ENCODE data around the gene KCTD14.
"Not testable (repeated sequence)": the region's sequence is repeated elsewhere in the genome, so short reads cannot be mapped to it uniquely, and the experiment has no call there.

KCTD14 gene

DNA sequence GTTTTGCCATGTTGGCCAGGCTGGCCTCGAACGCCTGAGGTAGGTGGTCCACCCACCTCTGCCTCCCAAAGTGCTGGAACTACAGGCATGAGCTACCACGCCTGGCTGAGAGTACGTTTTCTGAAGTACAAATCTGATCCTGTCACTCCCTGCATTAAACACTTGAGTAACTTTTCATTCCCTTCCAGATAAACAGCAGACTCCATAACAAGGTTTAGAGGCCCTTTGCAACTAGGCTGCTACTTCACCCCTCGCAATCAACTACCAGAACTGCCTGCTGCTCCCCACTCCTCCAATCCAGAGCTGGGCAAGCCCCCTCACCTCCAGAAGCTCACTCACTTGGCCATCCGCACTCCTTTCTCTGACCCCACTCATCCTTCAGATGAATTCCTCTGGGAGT, 1.5 kb downstream of the KCTD14 start:
- DNase-seq (ENCODE audit: low read depth): no peak

DNA sequence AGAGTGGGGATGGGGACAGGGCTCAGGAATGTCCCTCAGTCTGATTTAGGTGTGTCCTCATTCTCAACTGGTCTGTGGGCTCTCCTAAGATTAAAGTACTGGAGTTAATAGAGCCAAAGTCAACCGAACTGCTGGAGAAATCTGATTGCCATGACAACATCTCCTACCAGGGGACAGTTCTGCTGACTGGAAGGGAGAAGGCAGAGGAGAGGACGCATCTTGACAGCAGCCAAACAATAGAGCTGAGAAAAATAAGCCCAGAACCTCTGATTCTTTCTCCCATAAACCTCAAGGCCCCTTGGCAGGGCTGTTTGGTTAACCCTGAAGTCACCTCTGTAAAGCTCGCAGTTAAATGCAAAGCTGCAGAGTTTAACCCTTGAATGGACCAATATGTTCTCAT, 2.8 kb downstream of the KCTD14 start:
- no peak for DNase-seq (ENCODE audit: low read depth)

DNA sequence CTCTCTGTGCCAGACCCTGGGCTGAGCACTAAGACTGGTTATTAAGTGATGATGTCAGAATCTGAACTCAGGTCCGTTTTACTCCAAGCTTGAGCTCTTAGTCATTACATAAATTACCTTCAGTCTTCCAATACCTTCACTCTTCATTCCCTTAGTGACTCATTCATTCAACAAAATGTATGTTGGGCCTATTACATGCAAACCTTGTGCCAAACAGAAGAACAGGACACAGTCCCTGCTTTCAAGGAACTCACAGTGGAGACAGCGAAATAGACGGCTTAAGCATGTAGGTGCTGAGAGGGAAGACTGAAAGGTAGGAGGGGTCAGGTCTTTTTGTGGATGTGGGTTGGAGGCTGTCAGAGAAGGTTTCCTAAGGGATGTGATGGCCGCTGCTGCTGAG, 3.3 kb downstream of the KCTD14 start:
- no peak for DNase-seq (ENCODE audit: low read depth)

DNA sequence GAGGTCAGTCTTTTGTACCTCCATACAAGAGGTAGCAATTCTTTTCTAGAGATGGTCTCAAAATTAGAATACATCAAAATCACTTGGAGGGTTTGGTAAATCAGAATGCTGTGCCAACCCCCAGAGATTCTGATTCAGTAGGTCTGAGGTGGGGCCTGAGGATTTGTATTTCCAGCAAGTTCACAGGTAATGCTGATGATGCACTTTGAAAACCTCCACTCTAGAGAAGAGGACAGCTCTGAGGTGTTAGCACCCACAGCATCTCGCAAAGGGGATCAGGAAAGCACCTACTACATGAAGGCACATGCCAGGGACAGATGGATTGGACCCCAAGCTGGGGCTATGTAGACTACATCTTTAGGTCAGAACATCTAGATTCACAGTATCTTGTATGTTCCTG, 7.2 kb downstream of the KCTD14 start:
- no peak for DNase-seq (ENCODE audit: low read depth)

DNA sequence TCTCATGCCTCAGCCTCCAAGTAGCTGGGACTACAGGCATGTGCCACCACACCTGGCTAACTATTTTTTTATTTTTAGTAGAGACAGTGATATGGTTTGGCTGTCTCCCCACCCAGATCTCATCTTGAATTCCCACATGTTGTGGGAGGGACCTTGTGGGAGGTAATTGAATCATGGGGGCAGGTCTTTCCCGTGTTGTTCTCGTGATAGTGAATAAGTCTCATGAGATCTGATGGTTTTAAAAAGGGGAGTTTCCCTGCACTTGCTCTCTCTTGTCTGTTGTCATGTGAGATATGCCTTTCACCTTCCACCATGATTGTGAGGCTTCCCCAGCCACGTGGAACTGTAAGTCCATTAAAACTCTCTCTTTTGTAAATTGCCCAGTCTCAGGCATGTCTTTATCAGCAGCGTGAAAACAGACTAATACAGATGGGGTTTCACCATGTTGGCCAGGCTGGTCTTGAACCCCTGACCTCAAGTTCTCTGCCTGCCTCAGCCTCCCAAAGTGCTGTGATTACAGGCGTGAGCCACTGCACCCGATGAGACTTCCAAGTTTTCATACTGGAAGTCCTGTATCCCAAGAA, 8.0 kb downstream of the KCTD14 start:
- not testable (repeated sequence) for DNase-seq (ENCODE audit: low read depth)

DNA sequence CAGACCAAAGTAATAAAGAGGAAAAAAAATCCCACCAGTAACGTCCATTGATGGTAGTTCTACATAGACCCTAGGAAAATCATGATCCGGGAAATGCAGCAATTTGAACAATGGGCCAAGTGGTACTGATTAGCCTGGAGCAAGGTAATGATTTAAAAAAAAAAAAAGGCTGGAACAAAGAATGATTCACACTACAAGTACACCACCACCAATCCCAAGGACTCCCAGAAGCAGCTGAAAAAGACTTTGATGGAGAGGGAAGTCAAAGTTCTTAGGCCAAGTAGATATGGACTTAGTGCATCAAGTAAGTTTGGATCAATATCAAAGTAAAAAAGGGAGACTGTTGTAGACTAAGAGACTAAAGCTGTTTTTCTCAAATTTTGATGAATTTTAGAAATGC, 11.8 kb downstream of the KCTD14 start:
- no peak for DNase-seq (ENCODE audit: low read depth)

DNA sequence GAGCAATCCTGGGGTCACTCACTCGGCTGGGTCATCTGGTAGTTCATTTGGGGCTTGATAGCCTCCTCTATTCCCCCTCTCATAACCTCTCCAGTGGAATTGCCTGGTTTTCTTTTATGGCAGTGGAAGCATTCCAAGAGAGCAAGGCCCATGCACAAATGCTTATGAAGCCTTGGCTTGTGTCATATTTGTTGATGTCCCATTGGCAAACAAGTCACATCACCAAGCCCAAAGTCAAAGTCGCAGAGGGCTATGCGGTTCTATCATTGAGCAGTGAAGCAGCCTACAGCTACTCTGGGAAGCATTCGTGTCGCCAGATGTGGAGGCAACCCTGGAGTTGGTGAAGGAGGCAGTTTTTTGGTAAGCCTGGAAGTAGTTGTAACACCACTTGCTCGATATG, 12.3 kb downstream of the KCTD14 start:
- DNase-seq (ENCODE audit: low read depth): no peak

DNA sequence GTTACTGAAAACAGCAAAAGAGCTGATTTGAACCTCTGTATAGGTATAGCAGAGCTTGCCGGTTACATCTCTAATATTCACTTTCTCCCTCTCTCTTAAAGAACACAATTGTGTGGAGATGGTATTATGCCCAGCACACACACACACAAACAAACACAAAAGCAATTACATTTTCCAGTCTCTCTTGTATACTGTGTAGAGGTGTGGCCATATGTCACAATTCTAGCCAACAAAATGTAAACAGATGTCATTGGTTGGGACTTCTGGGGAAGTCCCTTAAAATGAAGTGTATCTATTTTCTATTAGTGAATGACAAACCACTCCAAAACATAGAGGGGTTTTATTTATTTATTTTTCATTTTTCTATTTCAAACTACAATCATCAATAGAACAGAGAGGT, 12.8 kb downstream of the KCTD14 start:
- no peak for DNase-seq (ENCODE audit: low read depth)

DNA sequence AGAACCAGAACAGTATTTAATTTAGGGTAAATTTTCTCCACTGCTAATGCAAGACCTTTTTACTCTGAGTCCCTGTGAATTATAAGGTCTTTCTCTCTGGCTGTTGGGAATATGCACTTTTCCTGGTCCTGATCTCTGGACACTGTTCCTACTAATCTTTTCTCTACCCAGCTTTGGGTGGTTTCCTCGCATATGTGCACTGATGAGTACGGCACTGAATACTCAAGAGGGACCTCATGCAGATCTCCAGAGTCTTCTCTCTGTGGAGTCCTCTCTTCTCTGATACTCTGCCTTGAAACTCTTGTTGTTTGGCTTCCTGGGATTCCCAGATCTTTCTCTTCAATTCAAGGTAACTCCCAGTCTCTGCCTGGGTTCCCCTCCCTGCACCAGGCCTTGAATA, 14.0 kb downstream of the KCTD14 start:
- no peak for DNase-seq (ENCODE audit: low read depth)

DNA sequence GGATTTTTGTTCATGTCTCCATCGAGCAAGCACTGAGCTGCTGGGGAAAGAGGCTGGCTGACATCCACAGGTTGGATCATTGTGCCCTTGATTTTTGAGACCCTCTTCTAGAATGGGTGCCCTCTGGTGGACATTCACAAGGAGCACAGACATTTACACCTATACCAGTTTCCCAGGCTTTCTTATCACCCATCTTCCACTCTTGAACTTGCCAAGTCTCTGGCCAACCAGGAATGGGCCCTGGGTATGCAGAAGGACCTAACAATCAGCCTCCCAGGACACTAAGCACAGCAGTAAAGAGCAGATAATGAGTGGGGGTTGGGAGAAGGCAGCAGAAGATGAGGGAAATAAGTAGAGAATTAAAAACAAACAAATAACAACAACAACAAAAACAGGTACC, 22.9 kb downstream of the KCTD14 start:
- peak; percentile 76 for DNase-seq (ENCODE audit: low read depth)

DNA sequence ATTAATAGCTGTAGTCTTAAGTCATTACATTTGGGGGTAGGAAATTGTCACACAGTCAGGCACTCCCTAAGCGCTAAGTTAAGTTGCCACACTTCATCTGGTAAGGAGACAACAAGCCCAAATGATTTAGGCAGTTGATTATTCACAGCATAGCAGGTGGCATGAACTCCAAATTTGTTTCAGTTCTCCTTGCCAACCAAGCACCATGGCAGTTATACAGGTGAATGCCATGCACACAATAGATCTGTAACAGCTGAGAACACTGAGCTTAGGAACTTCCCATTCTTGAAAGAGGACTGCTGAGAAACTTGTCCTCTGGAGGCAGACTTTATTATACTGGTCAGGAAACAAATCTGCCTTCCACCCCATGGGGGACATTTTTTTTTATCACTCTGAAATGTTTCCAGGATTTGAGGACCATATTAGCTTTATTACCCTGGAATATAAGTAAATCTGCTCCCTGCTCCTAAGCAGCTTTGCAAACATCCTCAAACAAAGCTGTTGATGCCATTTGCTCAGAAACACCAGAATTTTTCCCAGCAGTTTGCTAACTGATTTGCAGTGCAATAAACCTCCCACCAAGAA, 23.5 kb downstream of the KCTD14 start:
- no peak for DNase-seq (ENCODE audit: low read depth)

DNA sequence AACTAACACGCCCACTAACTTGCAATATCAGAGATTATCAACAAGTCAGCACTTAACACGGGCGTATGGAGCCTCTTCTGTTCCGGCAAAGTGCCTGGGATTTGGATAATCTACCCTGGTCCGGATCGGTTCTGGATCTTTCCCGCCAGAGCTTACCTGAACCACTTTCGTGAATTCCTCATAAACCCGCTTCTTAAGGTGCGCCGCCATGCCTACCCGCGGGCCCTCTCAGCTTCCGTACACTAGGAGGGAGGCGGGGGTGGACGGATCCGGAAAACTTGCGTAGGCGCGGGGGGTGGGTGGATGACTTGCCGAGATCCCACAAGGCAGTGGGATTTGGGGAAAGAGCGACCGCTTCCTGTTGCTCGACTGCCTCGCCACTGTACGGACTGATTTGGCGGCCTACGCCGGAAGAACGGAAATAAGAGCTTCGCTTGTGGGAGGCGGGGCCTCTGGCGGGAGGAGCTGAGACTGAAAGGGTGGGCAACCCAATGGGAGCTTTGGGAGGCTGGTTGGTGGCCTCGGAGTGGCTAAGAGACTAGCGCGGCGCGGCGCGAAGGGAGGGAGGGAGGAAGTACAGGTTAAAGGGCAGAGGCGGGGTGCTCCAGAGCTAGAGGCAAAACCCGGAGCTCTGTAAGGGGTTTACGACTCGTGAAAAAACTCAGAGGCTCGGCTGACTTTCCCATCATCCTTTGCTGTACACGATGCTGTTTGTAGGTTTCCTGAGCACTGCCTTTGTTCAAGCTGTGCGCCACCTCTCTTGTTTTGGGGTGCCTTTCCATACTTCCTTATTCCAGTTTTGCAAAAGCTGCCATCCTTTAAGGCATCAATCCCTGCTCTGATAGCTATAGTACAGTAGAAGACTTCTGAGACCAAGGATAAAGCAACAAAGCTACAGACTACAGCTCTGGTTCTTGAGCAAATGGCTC, 28.4 kb downstream of the KCTD14 start, which contains the start of gene INTS4:
Gene INTS4, minus strand, starts transcription at position 235 of the 929 bp plus-strand sequence. Its CDS starts 25 bp downstream, at position 210.
- peak; percentile 100 for DNase-seq (ENCODE audit: low read depth)

DNA sequence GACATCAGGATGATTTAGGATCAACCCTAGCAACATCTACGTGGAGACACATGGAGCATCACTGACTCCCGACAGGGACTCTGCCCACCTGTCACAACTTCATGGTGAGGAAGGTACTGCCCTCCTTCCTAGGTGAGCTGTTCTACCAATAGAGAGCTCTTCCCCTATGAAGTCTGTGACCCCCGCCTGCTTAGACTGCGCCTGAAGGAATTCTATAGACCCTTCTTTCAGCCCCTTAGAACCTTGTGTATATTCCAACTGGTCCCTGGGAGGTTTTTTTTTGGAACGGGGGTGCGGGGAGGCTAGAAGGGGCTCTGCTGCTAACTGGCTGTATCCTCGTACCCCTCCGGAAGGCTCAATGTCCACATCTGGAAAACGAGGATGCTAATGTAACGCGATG, 29.2 kb downstream of the KCTD14 start:
- no peak for DNase-seq (ENCODE audit: low read depth)

DNA sequence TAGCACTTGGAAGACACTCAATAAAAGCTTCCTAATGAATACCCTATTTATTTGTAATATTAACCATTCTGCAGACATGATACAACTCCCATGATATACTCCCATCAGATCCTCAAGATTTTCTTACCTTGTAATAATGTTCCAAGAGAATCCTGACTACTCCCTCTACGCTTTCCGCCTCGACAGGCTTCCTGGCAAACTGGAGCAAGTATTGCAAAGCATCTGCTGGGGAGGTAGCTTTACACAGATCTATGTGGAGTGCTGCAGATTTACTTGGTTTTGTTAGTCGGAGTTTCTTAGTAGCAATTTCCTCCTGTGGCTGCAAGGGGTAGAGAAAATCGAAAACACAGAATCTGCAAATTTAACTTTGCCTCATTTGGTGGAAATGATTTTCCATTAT, 32.1 kb downstream of the KCTD14 start:
- no peak for DNase-seq (ENCODE audit: low read depth)

DNA sequence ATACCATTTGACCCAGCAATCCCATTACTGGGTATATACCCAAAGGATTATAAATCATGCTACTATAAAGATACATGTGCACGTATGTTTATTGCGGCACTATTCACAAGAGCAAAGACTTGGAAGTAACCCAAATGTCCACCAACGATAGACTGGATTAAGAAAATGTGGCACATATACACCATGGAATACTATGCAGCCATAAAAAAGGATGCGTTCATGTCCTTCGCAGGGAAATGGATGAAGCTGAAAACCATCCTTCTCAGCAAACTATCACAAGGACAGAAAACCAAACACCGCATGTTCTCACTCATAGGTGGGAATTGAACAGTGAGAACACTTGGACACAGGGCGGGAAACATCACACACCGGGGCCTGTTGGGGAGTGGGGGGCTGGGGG, 36.6 kb downstream of the KCTD14 start:
- not testable (repeated sequence) for DNase-seq (ENCODE audit: low read depth)

DNA sequence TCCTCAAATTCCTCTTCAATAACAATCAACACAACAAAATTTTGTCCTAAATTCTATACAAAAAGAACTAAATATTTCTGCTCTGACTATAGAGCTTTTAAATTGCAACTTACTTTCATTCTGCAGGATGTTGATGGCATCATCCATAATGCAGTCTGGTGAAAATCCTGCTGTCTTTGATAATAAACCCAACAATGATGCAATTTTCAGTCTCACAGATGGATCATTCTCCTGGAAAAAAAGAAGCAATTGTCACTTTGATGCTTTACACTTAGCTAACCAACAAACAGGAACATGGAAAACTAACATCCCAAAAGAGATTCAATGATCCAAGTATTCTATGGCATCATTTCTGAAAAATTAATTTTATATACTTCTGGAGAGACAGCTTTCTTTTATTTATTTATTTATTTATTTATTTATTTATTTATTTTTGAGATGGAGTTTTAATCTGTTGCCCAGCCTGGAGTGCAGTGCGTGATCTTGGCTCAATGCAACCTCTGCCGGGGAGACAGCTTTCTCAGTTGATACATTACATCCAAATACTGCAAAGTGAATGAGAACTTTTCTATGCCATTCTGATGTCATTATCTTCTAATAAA, 41.6 kb downstream of the KCTD14 start:
- no peak for DNase-seq (ENCODE audit: low read depth)

DNA sequence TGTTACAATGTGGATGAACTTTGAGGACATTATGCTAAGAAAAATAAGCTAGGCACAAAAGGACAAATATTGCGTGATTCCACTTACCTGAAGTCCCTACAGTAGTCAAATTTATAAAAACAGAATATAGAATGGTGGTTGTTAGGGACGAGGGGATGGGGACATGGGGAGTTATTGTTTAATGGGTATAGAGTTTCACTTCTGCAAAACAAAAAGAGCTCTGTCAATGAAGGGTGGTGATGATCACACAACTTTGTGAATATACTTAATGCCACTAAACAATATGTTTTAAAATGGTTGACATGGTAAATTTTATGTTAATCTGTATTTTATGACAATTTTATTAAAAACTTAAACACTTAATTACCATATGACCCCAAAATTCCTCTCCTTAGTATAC, 54.7 kb downstream of the KCTD14 start:
- no peak for DNase-seq (ENCODE audit: low read depth)

DNA sequence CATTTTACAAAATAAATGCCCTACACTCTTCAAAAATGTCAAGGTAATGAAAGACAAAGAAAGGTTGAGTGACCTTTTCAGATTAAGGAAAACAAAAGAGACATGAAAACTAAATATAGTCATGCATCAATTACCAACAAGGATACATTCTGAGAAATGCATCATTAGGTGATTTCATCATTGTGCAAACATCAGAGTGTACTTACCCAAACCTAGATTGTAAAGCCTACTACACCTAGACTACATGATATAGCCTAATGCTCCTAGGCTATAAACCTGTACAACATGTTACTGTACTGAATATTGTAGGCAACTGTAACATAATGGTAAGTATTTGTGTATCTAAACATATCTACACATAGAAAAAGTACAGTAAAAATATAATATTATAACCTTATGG, 55.3 kb downstream of the KCTD14 start:
- DNase-seq (ENCODE audit: low read depth): no peak

DNA sequence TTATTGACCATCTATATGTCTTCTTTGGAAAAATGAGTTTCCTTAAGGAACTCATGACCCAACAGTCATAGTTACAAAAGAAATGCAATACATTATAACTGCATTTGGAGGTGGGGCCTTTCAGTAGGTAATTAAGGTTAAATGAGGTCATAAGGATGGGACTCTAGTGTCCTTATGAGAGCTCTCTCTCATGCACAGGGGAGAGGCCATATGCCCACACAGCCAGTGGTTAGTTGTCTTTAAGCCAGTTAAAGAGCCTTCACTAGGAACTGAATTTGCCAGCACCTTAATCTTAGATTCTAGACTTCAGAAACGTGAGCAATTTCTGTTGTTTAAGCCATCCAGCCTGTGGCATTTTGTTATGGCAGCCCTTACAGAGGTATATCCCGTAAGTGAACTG, 56.0 kb downstream of the KCTD14 start:
- DNase-seq (ENCODE audit: low read depth): no peak

DNA sequence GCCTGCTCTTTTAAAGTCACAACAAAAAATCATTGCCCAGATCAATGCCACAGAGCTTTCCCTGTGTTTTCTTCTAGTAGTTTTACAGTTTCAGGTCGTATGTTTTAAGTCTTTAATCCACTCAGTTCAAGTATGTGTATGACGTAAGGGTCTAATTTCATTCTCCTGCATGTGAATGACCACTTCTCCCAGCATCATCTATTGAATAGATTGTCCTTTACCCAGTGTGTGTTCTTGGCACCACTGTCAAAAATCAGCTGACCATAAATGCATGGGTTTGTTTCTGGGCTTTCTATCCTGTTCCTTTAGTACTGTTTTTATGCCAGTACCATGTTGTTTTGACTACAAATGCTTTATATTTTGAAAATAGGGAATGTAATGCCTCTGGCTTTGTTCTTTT, 56.7 kb downstream of the KCTD14 start:
- DNase-seq (ENCODE audit: low read depth): no peak
